Measurements from ENCODE around the gene GEMIN4. TPM values are rescaled to one million over a fixed set of nuclear protein-coding genes. Genes with fewer than 3 reads are reported as not detected.
"Not testable (repeated sequence)": the region's sequence is repeated elsewhere in the genome, so short reads cannot be mapped to it uniquely, and the experiment has no call there.

GEMIN4 gene
- total RNA-seq, 4 donors from 2014 or later, result 13.2 to 29.2 (median 18.7) TPM

- ATAC-seq (ENCODE audit: low FRiP score) (no peak), DNase-seq (ENCODE audit: low spot score) (no peak)
- no peak for TF ChIP-seq CTCF (IDR thresholded peaks at IDR 0.05)
These were observed 44.5 kb upstream of the GEMIN4 start for GRCh38 chr17:796609-797008.

GRCh38 chr17:795721-796120, 43.7 kb upstream of the GEMIN4 start:
- TF ChIP-seq CTCF (IDR thresholded peaks at IDR 0.05), result no peak
- ATAC-seq (ENCODE audit: low FRiP score) (no peak), DNase-seq (ENCODE audit: low spot score) (no peak)

- DNase-seq (ENCODE audit: low spot score), result no peak
- TF ChIP-seq CTCF (IDR thresholded peaks at IDR 0.05), result no peak
- ATAC-seq (ENCODE audit: low FRiP score), result no peak
These were observed 43.2 kb upstream of the GEMIN4 start for GRCh38 chr17:795276-795675.

GRCh38 chr17:794876-795275, 42.8 kb upstream of the GEMIN4 start:
- peak in 2 of 3 donors; percentile 16 to 48 for TF ChIP-seq CTCF (IDR thresholded peaks at IDR 0.05)
- DNase-seq (ENCODE audit: low spot score), result peak; percentile 41
- ATAC-seq (ENCODE audit: low FRiP score), result no peak

- ATAC-seq (ENCODE audit: low FRiP score), result no peak
- no peak for TF ChIP-seq CTCF (IDR thresholded peaks at IDR 0.05)
- no peak for DNase-seq (ENCODE audit: low spot score)
These were observed 40.2 kb upstream of the GEMIN4 start for GRCh38 chr17:792277-792676.

- DNase-seq (ENCODE audit: low spot score), result no peak
- no peak for TF ChIP-seq CTCF (IDR thresholded peaks at IDR 0.05)
- no peak for ATAC-seq (ENCODE audit: low FRiP score)
These were observed 39.8 kb upstream of the GEMIN4 start for GRCh38 chr17:791829-792228.

GRCh38 chr17:790874-791247, 38.8 kb upstream of the GEMIN4 start:
- not testable (repeated sequence) for ATAC-seq (ENCODE audit: low FRiP score); DNase-seq (ENCODE audit: low spot score)

GRCh38 chr17:789931-790873, 38.1 kb upstream of the GEMIN4 start:
- not testable (repeated sequence) for DNase-seq (ENCODE audit: low spot score)
- ATAC-seq (ENCODE audit: low FRiP score), result peak; percentile 35
